GM23338 (cell line): ENCODE data around the gene PF4V1. TPM values are rescaled to one million over a fixed set of nuclear protein-coding genes. Genes with fewer than 3 reads are reported as not detected.

ENCODE experiments used
- ATAC-seq: fragments of 200-7000 bp; cut with Tn5 transposase; 3 replicates; pipeline ENCODE4 v1.9.1; 2020
- DNase-seq: peaks from one replicate; pipeline ENCODE4 v3.0.0-alpha.2; 2015; ENCODE audit warnings: low spot score
- H2AFZ ChIP-seq: fragments of 200-600 bp; sonication (generic); 2 replicates; pipeline ENCODE4 v1.8.0; 2016; ENCODE audit warnings: antibody characterized with exemption, mild to moderate bottlenecking, moderate library complexity
- H3F3A ChIP-seq: fragments of 200-600 bp; sonication (generic); replicated peaks from 2 replicates; pipeline ENCODE4 v1.8.0; 2017; ENCODE audit warnings: antibody characterized with exemption, mixed run types, low read depth
- H3K27ac ChIP-seq: fragments of 200-600 bp; sonication (generic); 2 replicates; pipeline ENCODE4 v1.6.1; 2016; ENCODE audit warnings: low read depth
- H3K27me3 ChIP-seq: fragments of 200-600 bp; sonication (generic); 2 replicates; pipeline ENCODE4 v1.8.0; 2016; ENCODE audit warnings: mild to moderate bottlenecking, mixed run types, moderate library complexity; ENCODE audit not compliant: insufficient read depth
- H3K36me3 ChIP-seq: fragments of 200-600 bp; sonication (generic); 2 replicates; pipeline ENCODE4 v1.8.0; 2016; ENCODE audit warnings: mild to moderate bottlenecking; ENCODE audit not compliant: insufficient read depth
- H3K4me1 ChIP-seq: fragments of 200-600 bp; sonication (generic); 2 replicates; pipeline ENCODE4 v1.8.0; 2016; ENCODE audit warnings: mild to moderate bottlenecking, moderate library complexity; ENCODE audit not compliant: insufficient read depth
- H3K4me2 ChIP-seq: fragments of 200-600 bp; sonication (generic); 2 replicates; pipeline ENCODE4 v1.7.1; 2017; ENCODE audit warnings: mixed run types
- H3K4me3 ChIP-seq: fragments of 200-600 bp; sonication (generic); 2 replicates; pipeline ENCODE4 v1.6.1; 2016; ENCODE audit warnings: mixed run types
- H3K79me2 ChIP-seq: fragments of 200-600 bp; sonication (generic); replicated peaks from 2 replicates; pipeline ENCODE4 v1.8.0; 2017; ENCODE audit warnings: mild to moderate bottlenecking; ENCODE audit not compliant: insufficient read depth
- H3K9me2 ChIP-seq: fragments of 200-600 bp; sonication (generic); 2 replicates; pipeline ENCODE4 v1.8.0; 2017; ENCODE audit not compliant: insufficient read depth
- H4K20me1 ChIP-seq: fragments of 200-600 bp; sonication (generic); replicated peaks from 2 replicates; pipeline ENCODE4 v1.8.0; 2017; ENCODE audit warnings: mild to moderate bottlenecking; ENCODE audit not compliant: insufficient read depth
- H3K27ac Mint-ChIP-seq: 2 replicates; pipeline ENCODE4 v1.8.0; 2020; ENCODE audit warnings: inconsistent platforms, mild to moderate bottlenecking, moderate library complexity, mixed read lengths
- H3K27me3 Mint-ChIP-seq: 3 replicates; pipeline ENCODE4 v1.8.0; 2022; ENCODE audit warnings: low read depth, mild to moderate bottlenecking, moderate library complexity, mixed read lengths, inconsistent platforms; ENCODE audit not compliant: insufficient read depth, poor library complexity
- H3K36me3 Mint-ChIP-seq: 3 replicates; pipeline ENCODE4 v1.8.0; 2021; ENCODE audit warnings: low read depth, mild to moderate bottlenecking, inconsistent platforms, moderate library complexity, mixed read lengths
- H3K4me1 Mint-ChIP-seq: 3 replicates; pipeline ENCODE4 v1.8.0; 2020; ENCODE audit warnings: mild to moderate bottlenecking, inconsistent platforms, mixed read lengths
- H3K4me3 Mint-ChIP-seq: 3 replicates; pipeline ENCODE4 v1.8.0; 2021; ENCODE audit warnings: moderate library complexity, mild to moderate bottlenecking, inconsistent platforms, mixed read lengths
- H3K9me3 Mint-ChIP-seq: 3 replicates; pipeline ENCODE4 v1.8.0; 2020; ENCODE audit warnings: moderate library complexity, mild to moderate bottlenecking, inconsistent platforms, mixed read lengths
- CREB1 ChIP-seq: fragments of 250-450 bp; sonication (Bioruptor Pico); IDR thresholded peaks from 2 replicates; pipeline ENCODE4 v1.5.0; 2020; ENCODE audit warnings: low read depth, mild to moderate bottlenecking, moderate library complexity
- EZH2 ChIP-seq: fragments of 200-600 bp; sonication (generic); IDR thresholded peaks from one replicate; pipeline ENCODE4 v1.8.0; 2017; ENCODE audit warnings: antibody characterized with exemption, mild to moderate bottlenecking, low read depth; ENCODE audit not compliant: unreplicated experiment
- EZH2phosphoT487 ChIP-seq: fragments of 200-600 bp; sonication (generic); IDR thresholded peaks from one replicate; pipeline ENCODE4 v1.8.1; 2018; ENCODE audit warnings: antibody characterized with exemption; ENCODE audit not compliant: unreplicated experiment
- JUNB ChIP-seq: IDR thresholded peaks from one replicate; pipeline ENCODE4 v1.6.1; 2016; ENCODE audit warnings: antibody characterized with exemption; ENCODE audit not compliant: unreplicated experiment
- NANOG ChIP-seq: IDR thresholded peaks from 2 replicates; pipeline ENCODE4 v1.6.1; 2016; ENCODE audit warnings: antibody characterized with exemption, borderline replicate concordance
- POLR2AphosphoS5 ChIP-seq: IDR thresholded peaks from 2 replicates; pipeline ENCODE4 v1.6.1; 2016; ENCODE audit warnings: antibody characterized with exemption, low read depth
- STAT1 ChIP-seq: IDR thresholded peaks from one replicate; pipeline ENCODE4 v1.6.1; 2016; ENCODE audit warnings: antibody characterized with exemption; ENCODE audit not compliant: unreplicated experiment
- ZNF114 ChIP-seq: fragments of 250-450 bp; sonication (Bioruptor Pico); IDR thresholded peaks from 2 replicates; pipeline ENCODE4 v1.5.0; 2020; ENCODE audit warnings: mild to moderate bottlenecking, moderate library complexity
- ZNF331 ChIP-seq: fragments of 250-450 bp; sonication (Bioruptor Pico); IDR thresholded peaks from 2 replicates; pipeline ENCODE4 v1.5.0; 2020; ENCODE audit warnings: low read depth, mild to moderate bottlenecking, moderate library complexity
- polyA plus RNA-seq: library from polyadenylated mRNA; unstranded; fragments of >200 nt; fragmentation: Nextera tagmentation; extraction: Ambion mirVana; gene quantifications from 2 replicates; pipeline ENCODE4 v1.2.1, GENCODE V29; 2016
- total RNA-seq: library from RNA; depleted of rRNA; stranded (reverse); fragments of >200 nt; shearing (Covaris generic); gene quantifications from 2 replicates; pipeline ENCODE4 v1.2.3, GENCODE V29; 2014
- TF ChIP-seq, protein P1 (sequence below): fragments of 250-450 bp; sonication (Bioruptor Pico); IDR thresholded peaks from 2 replicates; pipeline ENCODE4 v1.5.0; 2020; ENCODE audit warnings: mild to moderate bottlenecking, moderate library complexity
- TF ChIP-seq, protein P2 (sequence below): IDR thresholded peaks from 2 replicates; pipeline ENCODE4 v1.6.1; 2016; ENCODE audit warnings: antibody characterized with exemption
- TF ChIP-seq, protein P3 (sequence below), 2 experiments: fragments of 200-600 bp in 1 of 2; sonication (generic) in 1 of 2; conservative IDR thresholded peaks; 2 replicates each; pipeline versions ENCODE4 v1.5.1 to v1.6.1; 2016 to 2017; ENCODE audit warnings: antibody characterized with exemption in 2 of 2, low read depth in 2 of 2, mild to moderate bottlenecking in 2 of 2, moderate library complexity in 1 of 2
- TF ChIP-seq, protein P4 (sequence below): IDR thresholded peaks from one replicate; pipeline ENCODE4 v1.6.1; 2018; ENCODE audit warnings: antibody characterized with exemption; ENCODE audit not compliant: unreplicated experiment

The PF4V1 gene
- total and polyA plus RNA-seq, 2 experiments from 2014 or later = 0.66 TPM; not detected in 1

DNA sequence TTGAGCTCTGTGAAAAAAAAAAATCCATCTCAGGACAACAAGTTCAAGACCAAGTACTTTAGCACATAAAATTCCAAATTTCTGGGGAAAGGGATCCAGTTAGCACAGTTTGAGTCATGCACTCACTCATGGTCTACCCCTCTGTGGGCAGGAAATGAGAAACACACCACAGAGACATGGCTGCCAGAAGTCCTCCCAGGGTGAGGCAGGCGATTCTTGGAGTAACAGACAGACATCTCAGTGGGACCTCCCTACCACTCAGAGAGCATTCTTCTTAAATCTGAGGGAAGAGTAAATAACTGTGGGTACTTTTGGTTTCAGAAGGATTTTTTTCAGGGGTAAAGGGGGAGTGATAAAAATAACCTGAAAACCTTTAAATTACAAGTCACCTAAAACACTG, 30.2 kb downstream of the PF4V1 start:
- Mint-ChIP-seq H3K4me1 (peaks cover 3% of the 10 kb centered on the region; the same call in 2 of the 3 replicates), H3K27me3 (no peaks in the 10 kb centered on the region), H3K27ac (no peak overlapping the region), H3K4me3 (no peak overlapping the region), H3K36me3 (no peaks in the 10 kb centered on the region), H3K9me3 (no peaks in the 10 kb centered on the region)
- no peak for ATAC-seq
- Histone ChIP-seq H3K27me3 (no peaks in the 10 kb centered on the region), H3K79me2 (no peaks in the 10 kb centered on the region), H4K20me1 (no peaks in the 10 kb centered on the region), H3K4me1 (no peaks in the 10 kb centered on the region), H3K4me3 (no peak overlapping the region), H3F3A (no peaks in the 10 kb centered on the region), H3K27ac (no peak overlapping the region), H3K4me2 (no peak overlapping the region), H3K36me3 (no peaks in the 10 kb centered on the region), H3K9me2 (no peaks in the 10 kb centered on the region), H2AFZ (no peak overlapping the region)
- TF ChIP-seq EZH2phosphoT487 = no peak
- TF ChIP-seq, protein P1, sequence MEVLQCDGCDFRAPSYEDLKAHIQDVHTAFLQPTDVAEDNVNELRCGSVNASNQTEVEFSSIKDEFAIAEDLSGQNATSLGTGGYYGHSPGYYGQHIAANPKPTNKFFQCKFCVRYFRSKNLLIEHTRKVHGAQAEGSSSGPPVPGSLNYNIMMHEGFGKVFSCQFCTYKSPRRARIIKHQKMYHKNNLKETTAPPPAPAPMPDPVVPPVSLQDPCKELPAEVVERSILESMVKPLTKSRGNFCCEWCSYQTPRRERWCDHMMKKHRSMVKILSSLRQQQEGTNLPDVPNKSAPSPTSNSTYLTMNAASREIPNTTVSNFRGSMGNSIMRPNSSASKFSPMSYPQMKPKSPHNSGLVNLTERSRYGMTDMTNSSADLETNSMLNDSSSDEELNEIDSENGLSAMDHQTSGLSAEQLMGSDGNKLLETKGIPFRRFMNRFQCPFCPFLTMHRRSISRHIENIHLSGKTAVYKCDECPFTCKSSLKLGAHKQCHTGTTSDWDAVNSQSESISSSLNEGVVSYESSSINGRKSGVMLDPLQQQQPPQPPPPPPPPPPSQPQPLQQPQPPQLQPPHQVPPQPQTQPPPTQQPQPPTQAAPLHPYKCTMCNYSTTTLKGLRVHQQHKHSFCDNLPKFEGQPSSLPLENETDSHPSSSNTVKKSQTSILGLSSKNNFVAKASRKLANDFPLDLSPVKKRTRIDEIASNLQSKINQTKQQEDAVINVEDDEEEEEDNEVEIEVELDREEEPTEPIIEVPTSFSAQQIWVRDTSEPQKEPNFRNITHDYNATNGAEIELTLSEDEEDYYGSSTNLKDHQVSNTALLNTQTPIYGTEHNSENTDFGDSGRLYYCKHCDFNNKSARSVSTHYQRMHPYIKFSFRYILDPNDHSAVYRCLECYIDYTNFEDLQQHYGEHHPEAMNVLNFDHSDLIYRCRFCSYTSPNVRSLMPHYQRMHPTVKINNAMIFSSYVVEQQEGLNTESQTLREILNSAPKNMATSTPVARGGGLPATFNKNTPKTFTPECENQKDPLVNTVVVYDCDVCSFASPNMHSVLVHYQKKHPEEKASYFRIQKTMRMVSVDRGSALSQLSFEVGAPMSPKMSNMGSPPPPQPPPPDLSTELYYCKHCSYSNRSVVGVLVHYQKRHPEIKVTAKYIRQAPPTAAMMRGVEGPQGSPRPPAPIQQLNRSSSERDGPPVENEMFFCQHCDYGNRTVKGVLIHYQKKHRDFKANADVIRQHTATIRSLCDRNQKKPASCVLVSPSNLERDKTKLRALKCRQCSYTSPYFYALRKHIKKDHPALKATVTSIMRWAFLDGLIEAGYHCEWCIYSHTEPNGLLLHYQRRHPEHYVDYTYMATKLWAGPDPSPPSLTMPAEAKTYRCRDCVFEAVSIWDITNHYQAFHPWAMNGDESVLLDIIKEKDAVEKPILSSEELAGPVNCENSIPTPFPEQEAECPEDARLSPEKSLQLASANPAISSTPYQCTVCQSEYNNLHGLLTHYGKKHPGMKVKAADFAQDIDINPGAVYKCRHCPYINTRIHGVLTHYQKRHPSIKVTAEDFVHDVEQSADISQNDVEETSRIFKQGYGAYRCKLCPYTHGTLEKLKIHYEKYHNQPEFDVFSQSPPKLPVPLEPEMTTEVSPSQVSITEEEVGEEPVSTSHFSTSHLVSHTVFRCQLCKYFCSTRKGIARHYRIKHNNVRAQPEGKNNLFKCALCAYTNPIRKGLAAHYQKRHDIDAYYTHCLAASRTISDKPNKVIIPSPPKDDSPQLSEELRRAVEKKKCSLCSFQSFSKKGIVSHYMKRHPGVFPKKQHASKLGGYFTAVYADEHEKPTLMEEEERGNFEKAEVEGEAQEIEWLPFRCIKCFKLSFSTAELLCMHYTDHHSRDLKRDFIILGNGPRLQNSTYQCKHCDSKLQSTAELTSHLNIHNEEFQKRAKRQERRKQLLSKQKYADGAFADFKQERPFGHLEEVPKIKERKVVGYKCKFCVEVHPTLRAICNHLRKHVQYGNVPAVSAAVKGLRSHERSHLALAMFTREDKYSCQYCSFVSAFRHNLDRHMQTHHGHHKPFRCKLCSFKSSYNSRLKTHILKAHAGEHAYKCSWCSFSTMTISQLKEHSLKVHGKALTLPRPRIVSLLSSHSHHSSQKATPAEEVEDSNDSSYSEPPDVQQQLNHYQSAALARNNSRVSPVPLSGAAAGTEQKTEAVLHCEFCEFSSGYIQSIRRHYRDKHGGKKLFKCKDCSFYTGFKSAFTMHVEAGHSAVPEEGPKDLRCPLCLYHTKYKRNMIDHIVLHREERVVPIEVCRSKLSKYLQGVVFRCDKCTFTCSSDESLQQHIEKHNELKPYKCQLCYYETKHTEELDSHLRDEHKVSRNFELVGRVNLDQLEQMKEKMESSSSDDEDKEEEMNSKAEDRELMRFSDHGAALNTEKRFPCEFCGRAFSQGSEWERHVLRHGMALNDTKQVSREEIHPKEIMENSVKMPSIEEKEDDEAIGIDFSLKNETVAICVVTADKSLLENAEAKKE = no peak
- no peak for TF ChIP-seq POLR2AphosphoS5
- TF ChIP-seq, protein P2, sequence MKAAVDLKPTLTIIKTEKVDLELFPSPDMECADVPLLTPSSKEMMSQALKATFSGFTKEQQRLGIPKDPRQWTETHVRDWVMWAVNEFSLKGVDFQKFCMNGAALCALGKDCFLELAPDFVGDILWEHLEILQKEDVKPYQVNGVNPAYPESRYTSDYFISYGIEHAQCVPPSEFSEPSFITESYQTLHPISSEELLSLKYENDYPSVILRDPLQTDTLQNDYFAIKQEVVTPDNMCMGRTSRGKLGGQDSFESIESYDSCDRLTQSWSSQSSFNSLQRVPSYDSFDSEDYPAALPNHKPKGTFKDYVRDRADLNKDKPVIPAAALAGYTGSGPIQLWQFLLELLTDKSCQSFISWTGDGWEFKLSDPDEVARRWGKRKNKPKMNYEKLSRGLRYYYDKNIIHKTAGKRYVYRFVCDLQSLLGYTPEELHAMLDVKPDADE = no peak
- TF ChIP-seq, protein P3, sequence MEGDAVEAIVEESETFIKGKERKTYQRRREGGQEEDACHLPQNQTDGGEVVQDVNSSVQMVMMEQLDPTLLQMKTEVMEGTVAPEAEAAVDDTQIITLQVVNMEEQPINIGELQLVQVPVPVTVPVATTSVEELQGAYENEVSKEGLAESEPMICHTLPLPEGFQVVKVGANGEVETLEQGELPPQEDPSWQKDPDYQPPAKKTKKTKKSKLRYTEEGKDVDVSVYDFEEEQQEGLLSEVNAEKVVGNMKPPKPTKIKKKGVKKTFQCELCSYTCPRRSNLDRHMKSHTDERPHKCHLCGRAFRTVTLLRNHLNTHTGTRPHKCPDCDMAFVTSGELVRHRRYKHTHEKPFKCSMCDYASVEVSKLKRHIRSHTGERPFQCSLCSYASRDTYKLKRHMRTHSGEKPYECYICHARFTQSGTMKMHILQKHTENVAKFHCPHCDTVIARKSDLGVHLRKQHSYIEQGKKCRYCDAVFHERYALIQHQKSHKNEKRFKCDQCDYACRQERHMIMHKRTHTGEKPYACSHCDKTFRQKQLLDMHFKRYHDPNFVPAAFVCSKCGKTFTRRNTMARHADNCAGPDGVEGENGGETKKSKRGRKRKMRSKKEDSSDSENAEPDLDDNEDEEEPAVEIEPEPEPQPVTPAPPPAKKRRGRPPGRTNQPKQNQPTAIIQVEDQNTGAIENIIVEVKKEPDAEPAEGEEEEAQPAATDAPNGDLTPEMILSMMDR (conservative IDR thresholded peaks at IDR 0.05; ENCODE audit: low read depth in 2 of 2) = no peak
- no peak for TF ChIP-seq ZNF331 (CRISPR knock-in tag)
- no peak for TF ChIP-seq ZNF114 (CRISPR knock-in tag)
- no peak for TF ChIP-seq JUNB
- no peak for TF ChIP-seq STAT1
- no peak for TF ChIP-seq CREB1 (CRISPR knock-in tag)
- TF ChIP-seq, protein P4, sequence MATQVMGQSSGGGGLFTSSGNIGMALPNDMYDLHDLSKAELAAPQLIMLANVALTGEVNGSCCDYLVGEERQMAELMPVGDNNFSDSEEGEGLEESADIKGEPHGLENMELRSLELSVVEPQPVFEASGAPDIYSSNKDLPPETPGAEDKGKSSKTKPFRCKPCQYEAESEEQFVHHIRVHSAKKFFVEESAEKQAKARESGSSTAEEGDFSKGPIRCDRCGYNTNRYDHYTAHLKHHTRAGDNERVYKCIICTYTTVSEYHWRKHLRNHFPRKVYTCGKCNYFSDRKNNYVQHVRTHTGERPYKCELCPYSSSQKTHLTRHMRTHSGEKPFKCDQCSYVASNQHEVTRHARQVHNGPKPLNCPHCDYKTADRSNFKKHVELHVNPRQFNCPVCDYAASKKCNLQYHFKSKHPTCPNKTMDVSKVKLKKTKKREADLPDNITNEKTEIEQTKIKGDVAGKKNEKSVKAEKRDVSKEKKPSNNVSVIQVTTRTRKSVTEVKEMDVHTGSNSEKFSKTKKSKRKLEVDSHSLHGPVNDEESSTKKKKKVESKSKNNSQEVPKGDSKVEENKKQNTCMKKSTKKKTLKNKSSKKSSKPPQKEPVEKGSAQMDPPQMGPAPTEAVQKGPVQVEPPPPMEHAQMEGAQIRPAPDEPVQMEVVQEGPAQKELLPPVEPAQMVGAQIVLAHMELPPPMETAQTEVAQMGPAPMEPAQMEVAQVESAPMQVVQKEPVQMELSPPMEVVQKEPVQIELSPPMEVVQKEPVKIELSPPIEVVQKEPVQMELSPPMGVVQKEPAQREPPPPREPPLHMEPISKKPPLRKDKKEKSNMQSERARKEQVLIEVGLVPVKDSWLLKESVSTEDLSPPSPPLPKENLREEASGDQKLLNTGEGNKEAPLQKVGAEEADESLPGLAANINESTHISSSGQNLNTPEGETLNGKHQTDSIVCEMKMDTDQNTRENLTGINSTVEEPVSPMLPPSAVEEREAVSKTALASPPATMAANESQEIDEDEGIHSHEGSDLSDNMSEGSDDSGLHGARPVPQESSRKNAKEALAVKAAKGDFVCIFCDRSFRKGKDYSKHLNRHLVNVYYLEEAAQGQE = no peak
- no peak for TF ChIP-seq NANOG
- no peak for TF ChIP-seq EZH2
- no peak for DNase-seq
